Hindlimb muscle (tissue), 1 donor: Measurements from ENCODE around the gene CUBN. TPM values are rescaled to one million over a fixed set of nuclear protein-coding genes. Genes with fewer than 3 reads are reported as not detected.
"Not testable (repeated sequence)": the region's sequence is repeated elsewhere in the genome, so short reads cannot be mapped to it uniquely, and the experiment has no call there.

Experiments used
- DNase-seq: peaks from one replicate; pipeline ENCODE4 v3.0.0-alpha.2; 2013
- polyA plus RNA-seq: library from polyadenylated mRNA; unstranded; fragments of 120-200 nt; gene quantifications from one replicate; pipeline ENCODE4 v1.2.1, GENCODE V29; 2013; ENCODE audit not compliant: insufficient read length

CUBN gene
- polyA plus RNA-seq, 1 donor: 3.3 TPM

DNA sequence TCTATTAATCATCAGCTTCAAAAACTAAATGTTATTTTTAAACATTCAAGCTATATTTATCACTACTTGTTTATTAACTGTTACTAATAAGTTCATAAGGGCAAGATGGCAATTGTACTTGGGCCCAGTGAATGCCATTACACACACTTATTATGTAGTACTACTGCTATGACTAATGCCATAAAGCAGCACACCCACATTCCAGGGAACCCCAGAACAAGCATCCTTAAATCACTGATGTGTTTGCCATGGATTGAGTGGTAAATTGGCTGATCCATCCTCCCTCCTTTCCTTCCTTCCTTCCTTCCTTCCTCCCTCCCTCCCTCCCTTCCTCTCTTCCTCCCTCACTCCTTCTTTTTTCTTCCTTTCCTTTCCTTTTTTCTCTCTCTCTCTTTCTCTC is 275.0 kb downstream of the CUBN start:
- DNase-seq: no peak

DNA sequence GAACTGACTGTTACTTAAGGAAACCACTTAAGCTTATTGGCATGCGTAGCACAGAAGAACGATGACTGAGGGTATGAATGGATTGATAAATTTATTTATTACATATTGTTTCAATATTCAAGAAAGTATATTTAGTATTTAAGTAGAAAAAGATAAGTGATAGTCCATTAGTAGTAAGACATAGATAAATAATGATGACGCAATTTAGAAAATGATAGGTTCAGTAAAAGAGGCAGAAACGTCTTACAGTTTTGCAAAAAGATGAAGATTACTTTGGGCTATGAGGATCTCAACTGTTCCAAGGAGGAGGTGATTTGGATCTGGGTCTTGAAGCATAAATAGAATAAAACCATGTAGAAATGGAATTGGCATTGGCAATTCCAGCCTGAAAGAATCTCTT is 275.8 kb downstream of the CUBN start:
- no peak for DNase-seq

- DNase-seq: no peak
Observed at GRCh38 chr10:16853201-16853600, 276.4 kb downstream of the CUBN start.

DNA sequence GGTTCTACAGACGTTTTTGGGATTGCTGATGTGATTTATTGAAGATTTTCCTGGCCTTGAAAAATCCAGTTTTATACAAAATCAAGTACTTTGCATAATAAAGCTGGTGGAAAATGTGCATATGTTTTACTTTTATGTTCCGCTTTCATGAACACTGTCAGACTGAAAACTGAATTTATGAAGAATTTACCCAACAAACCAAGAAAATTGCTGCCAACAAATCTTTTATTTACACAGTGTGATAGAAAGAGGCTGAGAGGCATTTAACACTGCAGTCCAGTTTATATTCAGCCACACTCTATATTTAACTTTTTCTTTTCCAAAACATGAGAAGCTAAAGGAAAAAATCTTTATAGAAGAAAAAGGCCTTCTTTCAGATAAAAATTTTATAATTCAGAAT is 277.0 kb downstream of the CUBN start:
- no peak for DNase-seq

DNA sequence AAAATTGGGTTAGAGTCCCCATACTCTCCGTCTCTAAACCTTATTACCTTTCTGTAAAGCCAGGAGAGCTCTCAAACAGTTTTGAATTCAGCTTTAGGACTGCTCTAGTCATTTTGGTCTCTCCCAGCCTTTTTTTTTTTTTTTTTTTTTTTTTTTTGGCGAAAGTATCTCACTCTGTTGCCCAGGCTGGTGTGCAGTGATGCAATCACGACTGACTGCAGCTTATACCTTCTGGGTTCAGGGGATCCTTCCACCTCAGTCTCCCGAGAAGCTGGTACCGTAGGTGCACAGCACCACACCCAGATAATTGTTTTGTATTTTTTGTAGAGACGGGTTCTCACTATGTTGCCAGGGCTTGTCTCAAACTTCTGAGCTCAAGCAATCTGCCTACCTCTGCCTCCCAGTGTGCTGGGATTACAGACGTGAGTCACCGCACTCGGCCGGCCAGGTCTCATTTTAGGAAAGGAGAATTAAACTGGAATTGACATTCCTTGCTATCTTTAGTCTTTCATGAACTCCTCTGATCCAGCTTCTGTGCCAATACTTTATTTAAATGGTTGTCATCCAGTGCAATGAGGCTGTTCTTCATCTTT is 281.0 kb downstream of the CUBN start:
- DNase-seq: no peak

GRCh38 chr10:16847644-16848043 is 282.0 kb downstream of the CUBN start:
- no peak for DNase-seq

- DNase-seq: no peak
Observed at GRCh38 chr10:16845248-16845647, 284.4 kb downstream of the CUBN start.

DNA sequence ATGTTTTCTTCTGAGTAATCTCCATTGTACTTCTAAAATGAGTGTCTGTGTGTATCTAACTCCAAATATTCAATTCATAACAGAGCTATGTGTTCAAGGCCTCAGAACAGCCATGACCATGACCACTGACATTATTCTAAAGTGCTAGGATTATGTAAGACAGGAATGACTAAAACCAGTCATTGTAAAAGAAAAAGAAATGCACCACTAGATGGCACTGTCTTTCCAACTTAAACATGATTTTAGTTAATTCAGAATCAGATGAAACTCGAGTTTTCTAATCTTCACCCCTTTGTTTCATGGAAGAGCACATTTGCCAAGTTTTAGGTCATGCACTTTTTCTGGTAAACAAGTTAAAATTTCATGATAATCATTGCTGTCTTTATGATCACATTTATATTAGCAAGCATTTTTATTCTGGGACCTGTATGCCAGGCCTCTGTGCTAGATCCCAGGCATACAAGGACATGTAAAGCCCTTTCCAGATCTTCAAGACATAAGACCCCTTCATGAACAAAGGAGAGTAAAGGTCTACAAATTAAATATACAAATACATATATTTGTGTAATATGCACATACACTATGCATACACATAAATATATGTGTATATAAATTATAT is 286.2 kb downstream of the CUBN start:
- DNase-seq: no peak

GRCh38 chr10:16835228-16835627 is 294.4 kb downstream of the CUBN start:
- no peak for DNase-seq

DNA sequence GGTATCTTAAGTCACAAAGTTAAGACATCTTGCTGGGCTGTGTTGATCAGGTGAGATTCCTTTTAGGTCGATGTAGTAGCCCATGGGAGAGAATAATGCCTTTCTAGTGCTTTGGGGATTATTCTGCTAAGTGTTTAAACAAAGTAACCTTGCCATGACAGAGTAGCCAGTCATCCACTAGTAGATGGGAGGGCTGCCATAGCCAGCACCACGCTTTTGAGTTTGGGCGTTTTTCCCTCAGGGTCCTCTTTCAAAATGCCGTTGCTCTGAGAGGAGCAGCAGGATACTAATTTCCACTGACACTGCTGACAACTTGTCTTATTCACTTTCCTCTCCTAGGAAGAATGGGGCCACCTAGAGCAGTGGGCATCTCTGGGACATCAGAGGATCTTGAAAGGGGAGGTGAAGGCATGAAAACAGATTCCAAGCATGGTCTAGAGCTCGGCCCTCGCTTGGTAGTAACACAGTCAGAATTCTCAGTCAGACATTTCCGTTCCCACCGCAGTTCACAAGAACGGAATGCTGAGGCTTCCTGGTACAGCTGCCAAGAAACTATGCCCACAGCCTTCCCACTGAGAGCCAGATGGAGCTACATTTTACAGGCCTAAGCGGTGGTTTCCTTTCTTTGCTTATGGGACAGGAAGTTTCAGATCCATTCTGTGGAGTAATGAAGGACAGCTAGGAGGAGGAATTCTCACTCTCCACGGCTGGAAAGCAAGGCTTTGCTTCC is 297.1 kb downstream of the CUBN start:
- DNase-seq: no peak

GRCh38 chr10:16828701-16829175 is 300.9 kb downstream of the CUBN start:
- DNase-seq: no peak

GRCh38 chr10:16828114-16828568 is 301.5 kb downstream of the CUBN start:
- DNase-seq: peak; percentile 69

- not testable (repeated sequence) for DNase-seq
Observed at GRCh38 chr10:16827474-16827873, 302.1 kb downstream of the CUBN start.

GRCh38 chr10:16822726-16823360 is 306.8 kb downstream of the CUBN start:
- no peak for DNase-seq

GRCh38 chr10:16822027-16822426 is 307.6 kb downstream of the CUBN start:
- no peak for DNase-seq

GRCh38 chr10:16820421-16820820 is 309.2 kb downstream of the CUBN start:
- no peak for DNase-seq

- DNase-seq: no peak
Observed at GRCh38 chr10:16820018-16820417, 309.6 kb downstream of the CUBN start.

GRCh38 chr10:16819436-16819835 is 310.2 kb downstream of the CUBN start:
- DNase-seq: no peak

DNA sequence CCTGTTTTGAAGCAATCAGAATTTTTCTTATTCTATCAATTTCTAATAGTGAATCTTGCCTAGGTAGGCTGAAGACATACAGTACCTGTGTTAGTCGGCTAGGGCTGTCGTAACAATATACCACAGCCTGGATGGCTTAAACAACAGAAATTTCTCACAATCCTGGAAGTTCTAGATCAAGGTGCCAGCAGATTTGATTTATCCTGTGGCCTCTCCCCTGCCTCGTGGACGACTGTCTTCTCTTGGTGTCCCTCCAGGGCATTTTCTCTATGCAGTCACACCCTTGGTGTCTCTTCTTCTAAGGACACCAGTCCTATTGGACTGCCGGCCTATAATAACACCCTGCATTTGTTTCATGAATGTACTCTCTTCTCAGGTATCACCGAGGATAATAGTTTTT is 310.6 kb downstream of the CUBN start:
- no peak for DNase-seq

DNA sequence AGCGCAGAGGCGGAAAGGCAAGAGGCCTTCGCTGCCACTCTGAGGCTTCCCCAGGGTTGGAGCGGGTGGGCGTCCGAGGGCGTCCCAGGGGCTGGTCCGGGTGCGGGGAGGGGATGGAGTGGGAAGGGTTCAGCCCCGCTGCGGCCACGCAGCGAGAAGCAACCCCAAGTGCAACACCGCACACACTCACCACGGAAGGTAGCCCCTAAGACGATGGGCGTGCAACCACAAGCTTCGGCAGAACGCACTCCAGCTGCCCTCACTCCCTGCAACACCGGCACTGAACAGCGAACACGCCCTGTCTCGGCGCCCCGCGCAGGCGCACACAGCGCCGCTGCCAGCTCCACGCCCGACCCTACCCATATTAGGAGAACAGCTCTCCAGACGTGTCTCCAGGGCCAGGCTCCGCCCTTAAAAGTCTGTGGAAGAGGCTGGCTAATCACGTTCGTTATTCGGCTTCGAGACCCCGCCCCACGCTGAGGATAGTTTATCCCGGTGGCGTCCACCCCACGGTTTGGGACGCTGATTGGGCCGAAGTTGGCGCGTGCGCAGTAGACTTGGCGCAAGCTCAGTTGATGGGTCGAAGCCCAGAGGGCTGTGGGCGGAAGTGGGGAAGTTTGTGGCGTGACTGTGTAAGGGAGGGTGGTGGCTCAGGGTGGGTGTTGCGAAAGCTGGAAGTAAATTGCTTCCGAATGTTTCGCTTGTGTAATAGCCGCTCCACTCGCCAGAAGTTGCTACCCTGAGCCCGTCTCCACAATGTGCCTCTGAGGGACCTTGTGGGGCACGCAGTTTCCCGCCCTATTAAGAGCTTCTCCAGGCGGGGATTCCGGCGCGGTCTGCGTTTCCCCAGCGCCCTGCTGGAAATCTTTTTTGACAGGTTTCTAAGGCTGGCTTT is 312.2 kb downstream of the CUBN start, which contains the start of gene RSU1:
Gene RSU1 (minus strand): TSS at position 300 of the 895 bp plus-strand sequence. CDS start 343 bp downstream, outside the sequence.
- DNase-seq: peak; percentile 99

DNA sequence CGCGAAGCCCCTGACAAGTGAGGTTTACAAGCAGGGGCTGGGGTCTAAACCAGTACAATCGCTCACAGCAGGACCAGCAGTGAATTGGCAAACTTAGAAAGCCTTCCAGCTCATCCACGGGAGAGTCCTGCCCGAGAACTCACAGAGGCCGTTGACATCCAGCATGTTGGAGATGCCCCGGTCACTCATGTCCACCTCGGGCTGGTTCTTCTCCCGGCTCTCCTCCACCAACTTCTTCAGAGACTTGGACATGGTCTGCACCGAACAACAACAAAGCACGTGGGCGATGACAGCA is 312.8 kb downstream of the CUBN start:
- no peak for DNase-seq

- DNase-seq: no peak
Observed at GRCh38 chr10:16816171-16816570, 313.4 kb downstream of the CUBN start.
